Osteocyte (in vitro differentiated cells): ENCODE results near the gene FFAR2. TPM values are rescaled to one million over a fixed set of nuclear protein-coding genes. Genes with fewer than 3 reads are reported as not detected.
A peak's percentile ranks its signal among the peaks of the same experiment; 100 is the strongest.
"Not testable (repeated sequence)": the region's sequence is repeated elsewhere in the genome, so short reads cannot be mapped to it uniquely, and the experiment has no call there.

Experiments
- DNase-seq: peaks from one replicate; pipeline ENCODE4 v3.0.0; 2021; ENCODE audit warnings: mixed read lengths; ENCODE audit not compliant: unreplicated experiment; ENCODE audit errors: extremely low spot score
- H3K27ac Mint-ChIP-seq: one replicate; pipeline ENCODE4 v1.8.0; 2021; ENCODE audit warnings: mild to moderate bottlenecking, mixed read lengths; ENCODE audit not compliant: unreplicated experiment
- H3K27me3 Mint-ChIP-seq: one replicate; pipeline ENCODE4 v1.8.0; 2021; ENCODE audit warnings: mixed read lengths; ENCODE audit not compliant: unreplicated experiment
- H3K36me3 Mint-ChIP-seq: one replicate; pipeline ENCODE4 v1.8.0; 2021; ENCODE audit warnings: mixed read lengths; ENCODE audit not compliant: unreplicated experiment
- H3K4me1 Mint-ChIP-seq: one replicate; pipeline ENCODE4 v1.8.0; 2021; ENCODE audit warnings: mixed read lengths; ENCODE audit not compliant: unreplicated experiment
- H3K4me3 Mint-ChIP-seq: one replicate; pipeline ENCODE4 v1.8.0; 2021; ENCODE audit warnings: mild to moderate bottlenecking, moderate library complexity, mixed read lengths; ENCODE audit not compliant: unreplicated experiment
- H3K9me3 Mint-ChIP-seq: one replicate; pipeline ENCODE4 v1.8.0; 2021; ENCODE audit warnings: mixed read lengths; ENCODE audit not compliant: unreplicated experiment
- total RNA-seq: library from RNA; stranded (reverse); gene quantifications from 2 replicates; pipeline ENCODE4 v1.2.1, GENCODE V29; 2021
- TF ChIP-seq, protein P1 (sequence below): fragments of 200-600 bp; sonication (generic); IDR thresholded peaks from 2 replicates; pipeline ENCODE4 v1.5.0; 2021; ENCODE audit warnings: antibody characterized with exemption, mild to moderate bottlenecking, moderate library complexity

FFAR2 gene
- total RNA-seq, 1 donor from 2014 or later = not detected

DNA sequence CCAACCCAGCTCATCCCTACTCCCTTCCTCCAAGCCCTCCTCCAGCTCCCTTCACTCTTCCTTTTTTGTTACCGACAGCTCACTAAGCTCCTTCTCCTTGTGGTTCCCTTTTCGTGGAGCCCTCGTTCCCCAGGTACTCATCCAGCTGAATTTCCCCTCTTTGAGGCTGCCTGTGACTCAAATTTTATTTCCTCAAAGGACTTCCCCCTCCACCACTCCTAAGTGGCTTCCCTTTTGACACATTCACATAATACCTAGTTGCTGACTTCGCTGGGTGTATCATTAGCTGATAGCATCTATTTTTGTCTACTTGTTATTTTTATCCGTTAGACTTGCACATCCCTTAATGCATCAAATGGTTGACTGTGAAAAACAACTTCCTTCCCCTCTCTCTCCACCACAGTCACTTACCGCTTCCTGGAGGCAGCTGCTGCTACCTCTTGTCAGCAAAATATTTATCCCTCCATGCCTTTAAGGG is 14.5 kb downstream of the FFAR2 start:
- TF ChIP-seq, protein P1, sequence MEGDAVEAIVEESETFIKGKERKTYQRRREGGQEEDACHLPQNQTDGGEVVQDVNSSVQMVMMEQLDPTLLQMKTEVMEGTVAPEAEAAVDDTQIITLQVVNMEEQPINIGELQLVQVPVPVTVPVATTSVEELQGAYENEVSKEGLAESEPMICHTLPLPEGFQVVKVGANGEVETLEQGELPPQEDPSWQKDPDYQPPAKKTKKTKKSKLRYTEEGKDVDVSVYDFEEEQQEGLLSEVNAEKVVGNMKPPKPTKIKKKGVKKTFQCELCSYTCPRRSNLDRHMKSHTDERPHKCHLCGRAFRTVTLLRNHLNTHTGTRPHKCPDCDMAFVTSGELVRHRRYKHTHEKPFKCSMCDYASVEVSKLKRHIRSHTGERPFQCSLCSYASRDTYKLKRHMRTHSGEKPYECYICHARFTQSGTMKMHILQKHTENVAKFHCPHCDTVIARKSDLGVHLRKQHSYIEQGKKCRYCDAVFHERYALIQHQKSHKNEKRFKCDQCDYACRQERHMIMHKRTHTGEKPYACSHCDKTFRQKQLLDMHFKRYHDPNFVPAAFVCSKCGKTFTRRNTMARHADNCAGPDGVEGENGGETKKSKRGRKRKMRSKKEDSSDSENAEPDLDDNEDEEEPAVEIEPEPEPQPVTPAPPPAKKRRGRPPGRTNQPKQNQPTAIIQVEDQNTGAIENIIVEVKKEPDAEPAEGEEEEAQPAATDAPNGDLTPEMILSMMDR = no peak
- no peaks in the 10 kb centered on the region for H3K4me1 Mint-ChIP-seq
- DNase-seq = no peak
- H3K36me3 Mint-ChIP-seq = no peaks in the 10 kb centered on the region
- no peak overlapping the region for H3K4me3 Mint-ChIP-seq
- H3K27ac Mint-ChIP-seq = no peak overlapping the region
- H3K27me3 Mint-ChIP-seq = peaks cover 12% of the 10 kb centered on the region
- no peaks in the 10 kb centered on the region for H3K9me3 Mint-ChIP-seq

DNA sequence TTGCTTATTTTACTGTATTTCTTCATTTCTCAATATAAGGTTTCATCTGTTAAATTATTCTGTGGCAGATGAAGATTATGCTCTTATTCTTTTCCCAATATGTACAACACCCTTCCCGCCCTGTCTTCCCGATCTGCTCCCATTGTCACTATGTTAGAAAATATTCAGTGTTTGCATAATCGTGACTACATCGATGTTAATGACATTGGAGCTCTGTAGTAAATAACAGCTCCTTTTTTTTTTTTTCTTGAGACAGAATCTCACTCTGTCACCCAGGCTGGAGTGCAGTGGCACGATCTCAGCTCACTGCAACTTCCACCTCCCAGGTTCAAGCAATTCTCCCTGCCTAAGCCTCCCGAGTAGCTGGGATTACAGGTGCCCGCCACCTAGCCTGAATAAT is 14.9 kb downstream of the FFAR2 start:
- not testable (repeated sequence) for H3K36me3 Mint-ChIP-seq, DNase-seq

DNA sequence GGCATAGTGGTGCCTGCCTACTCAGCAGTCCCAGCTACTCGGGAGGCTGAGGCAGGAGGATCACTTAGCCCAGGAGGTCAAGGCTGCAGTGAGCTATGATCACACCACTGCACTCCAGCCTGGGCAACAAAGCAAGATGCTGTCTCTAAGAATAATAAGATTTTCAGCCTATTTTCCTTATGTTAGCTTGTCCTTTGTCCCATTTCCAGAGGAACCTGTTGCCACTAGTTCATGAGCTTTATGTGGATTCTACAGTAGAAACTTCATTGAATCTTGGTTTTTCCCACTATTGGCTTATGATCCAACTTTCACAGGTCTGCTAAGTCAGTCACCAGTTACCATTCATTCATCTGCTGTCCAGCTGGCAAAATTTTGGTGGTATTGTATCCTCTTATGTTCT is 18.2 kb downstream of the FFAR2 start:
- Mint-ChIP-seq H3K9me3 (no peaks in the 10 kb centered on the region), H3K36me3 (no peaks in the 10 kb centered on the region), H3K4me3 (no peak overlapping the region), H3K27me3 (peaks cover 6% of the 10 kb centered on the region), H3K27ac (no peak overlapping the region), H3K4me1 (no peaks in the 10 kb centered on the region)
- no peak for DNase-seq
- TF ChIP-seq, protein P1 = no peak

More for the DNA sequence above, 14.9 kb downstream of the FFAR2 start:
- not testable (repeated sequence) for H3K27ac Mint-ChIP-seq, H3K9me3 Mint-ChIP-seq, H3K4me3 Mint-ChIP-seq, H3K4me1 Mint-ChIP-seq
- peaks cover 12% of the 10 kb centered on the region for H3K27me3 Mint-ChIP-seq

DNA sequence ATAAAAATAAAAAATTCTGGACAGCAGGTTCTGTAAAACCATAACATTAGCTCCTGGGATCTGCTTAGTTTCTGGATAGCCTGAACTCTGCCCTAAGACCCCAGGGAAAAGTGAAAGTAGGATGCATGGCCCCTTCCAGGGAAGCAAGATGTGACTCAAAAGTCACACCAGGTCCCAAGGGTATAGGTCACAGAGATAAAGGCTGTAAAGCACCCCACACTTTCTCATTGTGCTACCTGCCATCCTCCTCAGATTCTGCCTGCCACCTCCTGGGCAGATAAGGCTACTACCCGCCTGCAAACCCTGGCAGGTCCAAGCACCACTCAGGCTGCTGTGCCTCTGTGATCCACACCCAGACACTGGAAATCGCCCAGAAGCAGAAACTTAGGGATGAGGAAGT is 20.6 kb downstream of the FFAR2 start:
- TF ChIP-seq, protein P1 = peak; percentile 31
- H3K27ac Mint-ChIP-seq = no peak overlapping the region
- H3K4me3 Mint-ChIP-seq = no peak overlapping the region
- no peaks in the 10 kb centered on the region for H3K36me3 Mint-ChIP-seq
- H3K27me3 Mint-ChIP-seq = peaks cover 4% of the 10 kb centered on the region
- H3K4me1 Mint-ChIP-seq = no peaks in the 10 kb centered on the region
- H3K9me3 Mint-ChIP-seq = no peaks in the 10 kb centered on the region
- no peak for DNase-seq

GRCh38 chr19:35470128-35470527 is 22.1 kb downstream of the FFAR2 start:
- TF ChIP-seq, protein P1 = no peak
- DNase-seq = no peak
- Mint-ChIP-seq H3K27me3 (peaks cover 4% of the 10 kb centered on the region), H3K9me3 (no peaks in the 10 kb centered on the region), H3K4me3 (no peak overlapping the region), H3K4me1 (no peaks in the 10 kb centered on the region), H3K36me3 (no peaks in the 10 kb centered on the region), H3K27ac (no peak overlapping the region)

GRCh38 chr19:35471075-35471474 is 23.0 kb downstream of the FFAR2 start:
- not testable (repeated sequence) for H3K27me3 Mint-ChIP-seq, H3K27ac Mint-ChIP-seq, H3K4me1 Mint-ChIP-seq, DNase-seq, H3K36me3 Mint-ChIP-seq, H3K4me3 Mint-ChIP-seq, H3K9me3 Mint-ChIP-seq
